Measurements from ENCODE around the gene OR6C75.
"Not testable (repeated sequence)": the region's sequence is repeated elsewhere in the genome, so short reads cannot be mapped to it uniquely, and the experiment has no call there.

Gene OR6C75

GRCh38 chr12:55362675-55363074 is at the start of gene OR6C75:
OR6C75 (plus strand) TSS chr12:55362975; CDS start chr12:55365111, 2,136 bp downstream.
- ChIA-PET POLR2A (no interaction called here), CTCF (no interaction called here)

GRCh38 chr12:55314043-55314442 is 48.7 kb upstream of the OR6C75 start, which contains the start of gene OR6C1:
OR6C1 (plus strand) TSS chr12:55314343; CDS start chr12:55320600, 6,257 bp downstream.
- CTCF ChIA-PET, result no interaction called here
- POLR2A ChIA-PET, result no interaction called here
- TF ChIP-seq CTBP1 (IDR thresholded peaks at IDR 0.05; ENCODE audit: borderline replicate concordance) (no peak), ELF4 (IDR thresholded peaks at IDR 0.05) (no peak), TARDBP (IDR thresholded peaks at IDR 0.05) (no peak), FOXK2 (IDR thresholded peaks at IDR 0.05) (no peak), PKNOX1 (IDR thresholded peaks at IDR 0.05) (no peak)

More at GRCh38 chr12:55362675-55363074, at the start of gene OR6C75:
- DNase-seq (ENCODE audit: extremely low spot score), result no peak
- no peak for TF ChIP-seq FOXA1 (IDR thresholded peaks at IDR 0.05)
- no peak for TF ChIP-seq TARDBP (IDR thresholded peaks at IDR 0.05)
- TF ChIP-seq LEF1 (IDR thresholded peaks at IDR 0.05; ENCODE audit: borderline replicate concordance), result no peak
- no peak for TF ChIP-seq FOXK2 (IDR thresholded peaks at IDR 0.05)
- TF ChIP-seq PKNOX1 (IDR thresholded peaks at IDR 0.05), result no peak
- TF ChIP-seq SUZ12 (IDR thresholded peaks at IDR 0.05), result no peak
- TF ChIP-seq BHLHE40 (IDR thresholded peaks at IDR 0.05; ENCODE audit: borderline replicate concordance), result no peak
- no peak for TF ChIP-seq SP1 (IDR thresholded peaks at IDR 0.05)
- TF ChIP-seq FOXM1 (IDR thresholded peaks at IDR 0.05; ENCODE audit: borderline replicate concordance), result no peak
- no peak for TF ChIP-seq NFRKB (IDR thresholded peaks at IDR 0.05)
- no peak for TF ChIP-seq CTBP1 (IDR thresholded peaks at IDR 0.05; ENCODE audit: borderline replicate concordance)
- TF ChIP-seq HDGF (IDR thresholded peaks at IDR 0.05; ENCODE audit: borderline replicate concordance), result no peak
- TF ChIP-seq ELF4 (IDR thresholded peaks at IDR 0.05), result no peak
- no peak for TF ChIP-seq ARNT (IDR thresholded peaks at IDR 0.05)

GRCh38 chr12:55320201-55320600 is 42.6 kb upstream of the OR6C75 start:
- CTCF ChIA-PET, result no interaction called here
- TF ChIP-seq FOXM1 (IDR thresholded peaks at IDR 0.05; ENCODE audit: borderline replicate concordance) (no peak), ARNT (IDR thresholded peaks at IDR 0.05) (no peak), CTBP1 (IDR thresholded peaks at IDR 0.05; ENCODE audit: borderline replicate concordance) (no peak), NFRKB (IDR thresholded peaks at IDR 0.05) (no peak), ELF4 (IDR thresholded peaks at IDR 0.05) (no peak), PKNOX1 (IDR thresholded peaks at IDR 0.05) (no peak), SUZ12 (IDR thresholded peaks at IDR 0.05) (no peak), FOXK2 (IDR thresholded peaks at IDR 0.05) (no peak), LEF1 (IDR thresholded peaks at IDR 0.05; ENCODE audit: borderline replicate concordance) (no peak), FOXA1 (IDR thresholded peaks at IDR 0.05) (no peak), BHLHE40 (IDR thresholded peaks at IDR 0.05; ENCODE audit: borderline replicate concordance) (no peak), L3MBTL2 (conservative IDR thresholded peaks at IDR 0.05) (no peak), SP1 (IDR thresholded peaks at IDR 0.05) (no peak), ZNF384 (IDR thresholded peaks at IDR 0.05) (no peak), TARDBP (IDR thresholded peaks at IDR 0.05) (no peak), HDGF (IDR thresholded peaks at IDR 0.05; ENCODE audit: borderline replicate concordance) (no peak)
- POLR2A ChIA-PET, result no interaction called here
- no peak for DNase-seq (ENCODE audit: extremely low spot score)

More at GRCh38 chr12:55314043-55314442, 48.7 kb upstream of the OR6C75 start, which contains the start of gene OR6C1:
- DNase-seq (ENCODE audit: extremely low spot score), result no peak

- DNase-seq (ENCODE audit: extremely low spot score); CTCF ChIA-PET; POLR2A ChIA-PET: not testable (repeated sequence)
Observed at GRCh38 chr12:55325801-55326200, 37.0 kb upstream of the OR6C75 start.

GRCh38 chr12:55330446-55330845 is 32.3 kb upstream of the OR6C75 start, which contains the start of gene OR6C3:
OR6C3 (plus strand) TSS chr12:55330746; CDS start chr12:55331701, 955 bp downstream.
- CTCF ChIA-PET, result no interaction called here
- DNase-seq (ENCODE audit: extremely low spot score), result no peak
- TF ChIP-seq LEF1 (IDR thresholded peaks at IDR 0.05; ENCODE audit: borderline replicate concordance), result no peak
- TF ChIP-seq TARDBP (IDR thresholded peaks at IDR 0.05), result no peak
- no peak for TF ChIP-seq CTBP1 (IDR thresholded peaks at IDR 0.05; ENCODE audit: borderline replicate concordance)
- no peak for TF ChIP-seq NFRKB (IDR thresholded peaks at IDR 0.05)
- no peak for TF ChIP-seq FOXK2 (IDR thresholded peaks at IDR 0.05)
- no peak for TF ChIP-seq HDGF (IDR thresholded peaks at IDR 0.05; ENCODE audit: borderline replicate concordance)
- no peak for TF ChIP-seq ARNT (IDR thresholded peaks at IDR 0.05)
- no peak for TF ChIP-seq L3MBTL2 (conservative IDR thresholded peaks at IDR 0.05)
- TF ChIP-seq PKNOX1 (IDR thresholded peaks at IDR 0.05), result no peak
- no peak for TF ChIP-seq FOXM1 (IDR thresholded peaks at IDR 0.05; ENCODE audit: borderline replicate concordance)
- no peak for TF ChIP-seq ELF4 (IDR thresholded peaks at IDR 0.05)
- TF ChIP-seq SUZ12 (IDR thresholded peaks at IDR 0.05), result no peak
- no peak for TF ChIP-seq ZNF384 (IDR thresholded peaks at IDR 0.05)
- no peak for TF ChIP-seq BHLHE40 (IDR thresholded peaks at IDR 0.05; ENCODE audit: borderline replicate concordance)
- TF ChIP-seq SP1 (IDR thresholded peaks at IDR 0.05), result no peak
- TF ChIP-seq FOXA1 (IDR thresholded peaks at IDR 0.05), result no peak
- POLR2A ChIA-PET, result no interaction called here

GRCh38 chr12:55336002-55336401 is 26.8 kb upstream of the OR6C75 start:
- POLR2A ChIA-PET, result no interaction called here
- no peak for DNase-seq (ENCODE audit: extremely low spot score)
- CTCF ChIA-PET, result no interaction called here
- TF ChIP-seq TARDBP (IDR thresholded peaks at IDR 0.05) (no peak), SUZ12 (IDR thresholded peaks at IDR 0.05) (no peak), ARNT (IDR thresholded peaks at IDR 0.05) (no peak), SP1 (IDR thresholded peaks at IDR 0.05) (no peak), PKNOX1 (IDR thresholded peaks at IDR 0.05) (no peak), ELF4 (IDR thresholded peaks at IDR 0.05) (no peak), ZNF384 (IDR thresholded peaks at IDR 0.05) (no peak)

- DNase-seq (ENCODE audit: extremely low spot score); POLR2A ChIA-PET; CTCF ChIA-PET: not testable (repeated sequence)
Observed at GRCh38 chr12:55355338-55355737, 7.4 kb upstream of the OR6C75 start.

All from HEK293T (cell line).